ENCODE measurements around the gene CACYBP.

DNA sequence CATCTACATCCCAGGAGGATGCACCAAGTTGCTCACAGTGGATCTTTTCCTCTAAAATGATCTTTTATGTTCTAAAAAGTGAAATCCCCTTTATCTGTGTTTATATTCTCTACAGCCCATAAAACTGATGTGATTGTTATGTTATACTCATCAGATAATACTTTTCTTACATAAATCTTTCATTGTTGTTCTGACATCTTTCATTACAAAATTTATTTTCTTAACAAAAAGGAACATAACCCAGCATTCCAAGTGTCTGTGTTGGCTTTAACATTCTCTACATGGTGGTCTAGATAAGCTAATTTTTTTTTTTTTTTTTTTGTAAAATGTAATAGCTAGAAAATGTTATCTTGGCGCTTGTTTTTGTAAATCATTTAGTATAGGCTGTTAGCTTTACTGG lies 8.3 kb upstream of the CACYBP start:
- TF ChIP-seq, protein P1, sequence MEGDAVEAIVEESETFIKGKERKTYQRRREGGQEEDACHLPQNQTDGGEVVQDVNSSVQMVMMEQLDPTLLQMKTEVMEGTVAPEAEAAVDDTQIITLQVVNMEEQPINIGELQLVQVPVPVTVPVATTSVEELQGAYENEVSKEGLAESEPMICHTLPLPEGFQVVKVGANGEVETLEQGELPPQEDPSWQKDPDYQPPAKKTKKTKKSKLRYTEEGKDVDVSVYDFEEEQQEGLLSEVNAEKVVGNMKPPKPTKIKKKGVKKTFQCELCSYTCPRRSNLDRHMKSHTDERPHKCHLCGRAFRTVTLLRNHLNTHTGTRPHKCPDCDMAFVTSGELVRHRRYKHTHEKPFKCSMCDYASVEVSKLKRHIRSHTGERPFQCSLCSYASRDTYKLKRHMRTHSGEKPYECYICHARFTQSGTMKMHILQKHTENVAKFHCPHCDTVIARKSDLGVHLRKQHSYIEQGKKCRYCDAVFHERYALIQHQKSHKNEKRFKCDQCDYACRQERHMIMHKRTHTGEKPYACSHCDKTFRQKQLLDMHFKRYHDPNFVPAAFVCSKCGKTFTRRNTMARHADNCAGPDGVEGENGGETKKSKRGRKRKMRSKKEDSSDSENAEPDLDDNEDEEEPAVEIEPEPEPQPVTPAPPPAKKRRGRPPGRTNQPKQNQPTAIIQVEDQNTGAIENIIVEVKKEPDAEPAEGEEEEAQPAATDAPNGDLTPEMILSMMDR (IDR thresholded peaks at IDR 0.05), result no peak
- TF ChIP-seq, protein P2, sequence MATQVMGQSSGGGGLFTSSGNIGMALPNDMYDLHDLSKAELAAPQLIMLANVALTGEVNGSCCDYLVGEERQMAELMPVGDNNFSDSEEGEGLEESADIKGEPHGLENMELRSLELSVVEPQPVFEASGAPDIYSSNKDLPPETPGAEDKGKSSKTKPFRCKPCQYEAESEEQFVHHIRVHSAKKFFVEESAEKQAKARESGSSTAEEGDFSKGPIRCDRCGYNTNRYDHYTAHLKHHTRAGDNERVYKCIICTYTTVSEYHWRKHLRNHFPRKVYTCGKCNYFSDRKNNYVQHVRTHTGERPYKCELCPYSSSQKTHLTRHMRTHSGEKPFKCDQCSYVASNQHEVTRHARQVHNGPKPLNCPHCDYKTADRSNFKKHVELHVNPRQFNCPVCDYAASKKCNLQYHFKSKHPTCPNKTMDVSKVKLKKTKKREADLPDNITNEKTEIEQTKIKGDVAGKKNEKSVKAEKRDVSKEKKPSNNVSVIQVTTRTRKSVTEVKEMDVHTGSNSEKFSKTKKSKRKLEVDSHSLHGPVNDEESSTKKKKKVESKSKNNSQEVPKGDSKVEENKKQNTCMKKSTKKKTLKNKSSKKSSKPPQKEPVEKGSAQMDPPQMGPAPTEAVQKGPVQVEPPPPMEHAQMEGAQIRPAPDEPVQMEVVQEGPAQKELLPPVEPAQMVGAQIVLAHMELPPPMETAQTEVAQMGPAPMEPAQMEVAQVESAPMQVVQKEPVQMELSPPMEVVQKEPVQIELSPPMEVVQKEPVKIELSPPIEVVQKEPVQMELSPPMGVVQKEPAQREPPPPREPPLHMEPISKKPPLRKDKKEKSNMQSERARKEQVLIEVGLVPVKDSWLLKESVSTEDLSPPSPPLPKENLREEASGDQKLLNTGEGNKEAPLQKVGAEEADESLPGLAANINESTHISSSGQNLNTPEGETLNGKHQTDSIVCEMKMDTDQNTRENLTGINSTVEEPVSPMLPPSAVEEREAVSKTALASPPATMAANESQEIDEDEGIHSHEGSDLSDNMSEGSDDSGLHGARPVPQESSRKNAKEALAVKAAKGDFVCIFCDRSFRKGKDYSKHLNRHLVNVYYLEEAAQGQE (IDR thresholded peaks at IDR 0.05; ENCODE audit: insufficient read depth in 1 of 2, low read depth in 2 of 2, low read length in 1 of 2), result no peak
- TF ChIP-seq POLR2AphosphoS5 (IDR thresholded peaks at IDR 0.05; ENCODE audit: low read depth, low read length), result no peak
- TF ChIP-seq TCF7L2 (IDR thresholded peaks at IDR 0.05; ENCODE audit: low read depth, low read length), result no peak
- TF ChIP-seq SIN3A (IDR thresholded peaks at IDR 0.05; ENCODE audit: borderline replicate concordance, insufficient read depth, low read depth, low read length), result no peak

Measured in Panc1 (cell line).